ENCODE measurements around the gene ABCC11.

Gene ABCC11

DNA sequence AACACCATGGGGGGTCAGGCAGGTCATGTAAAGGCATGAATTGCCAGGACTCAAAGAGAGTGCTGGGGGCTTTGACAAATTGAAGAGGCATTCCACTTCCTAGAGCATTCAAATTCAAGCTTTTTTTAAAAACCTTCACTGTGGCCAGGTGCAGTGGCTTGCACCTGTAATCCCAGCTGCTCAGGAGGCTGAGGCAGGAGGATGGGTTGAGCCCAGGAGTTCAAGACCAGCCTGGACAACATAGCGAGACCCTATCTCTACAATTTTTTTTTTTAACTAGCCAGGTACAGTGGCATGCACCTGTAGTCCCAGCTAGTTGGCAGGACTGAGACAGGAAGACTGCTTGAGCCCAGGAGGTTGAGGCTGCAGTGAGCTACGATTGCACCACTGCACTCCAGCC is 108.8 kb downstream of the ABCC11 start:
- no peaks in the 10 kb centered on the region for H3K27me3 ChIP-seq
- TF ChIP-seq, protein P1, sequence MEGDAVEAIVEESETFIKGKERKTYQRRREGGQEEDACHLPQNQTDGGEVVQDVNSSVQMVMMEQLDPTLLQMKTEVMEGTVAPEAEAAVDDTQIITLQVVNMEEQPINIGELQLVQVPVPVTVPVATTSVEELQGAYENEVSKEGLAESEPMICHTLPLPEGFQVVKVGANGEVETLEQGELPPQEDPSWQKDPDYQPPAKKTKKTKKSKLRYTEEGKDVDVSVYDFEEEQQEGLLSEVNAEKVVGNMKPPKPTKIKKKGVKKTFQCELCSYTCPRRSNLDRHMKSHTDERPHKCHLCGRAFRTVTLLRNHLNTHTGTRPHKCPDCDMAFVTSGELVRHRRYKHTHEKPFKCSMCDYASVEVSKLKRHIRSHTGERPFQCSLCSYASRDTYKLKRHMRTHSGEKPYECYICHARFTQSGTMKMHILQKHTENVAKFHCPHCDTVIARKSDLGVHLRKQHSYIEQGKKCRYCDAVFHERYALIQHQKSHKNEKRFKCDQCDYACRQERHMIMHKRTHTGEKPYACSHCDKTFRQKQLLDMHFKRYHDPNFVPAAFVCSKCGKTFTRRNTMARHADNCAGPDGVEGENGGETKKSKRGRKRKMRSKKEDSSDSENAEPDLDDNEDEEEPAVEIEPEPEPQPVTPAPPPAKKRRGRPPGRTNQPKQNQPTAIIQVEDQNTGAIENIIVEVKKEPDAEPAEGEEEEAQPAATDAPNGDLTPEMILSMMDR (IDR thresholded peaks at IDR 0.05; ENCODE audit: low read depth, low read length), result no peak
- no peaks in the 10 kb centered on the region for H3K9me3 ChIP-seq
- no peaks in the 10 kb centered on the region for H3K36me3 ChIP-seq
- no peaks in the 10 kb centered on the region for H3K4me1 ChIP-seq
- DNase-seq, result no peak
- no peak overlapping the region for H3K4me3 ChIP-seq (ENCODE audit: low read depth, low read length)

DNA sequence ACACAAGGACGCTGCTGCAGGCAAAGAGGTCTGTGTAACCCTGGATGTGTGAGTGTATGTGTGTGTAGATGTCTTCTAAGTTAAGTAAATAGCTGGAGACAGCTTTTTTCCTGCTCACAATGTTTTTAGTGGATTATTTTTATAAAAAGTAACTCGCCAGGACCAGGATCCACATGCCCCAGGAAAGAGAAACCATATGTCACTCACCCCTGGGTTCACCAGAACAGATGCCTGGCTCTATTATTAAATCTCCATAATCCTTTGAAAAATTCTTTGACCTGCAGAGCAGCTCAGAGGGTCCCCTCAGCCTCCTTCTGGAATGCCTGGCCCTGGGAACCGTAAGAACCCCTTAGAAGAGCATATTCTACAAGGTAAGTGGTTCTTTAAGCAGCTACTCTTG is 109.5 kb downstream of the ABCC11 start:
- no peak for DNase-seq
- no peaks in the 10 kb centered on the region for H3K4me1 ChIP-seq
- H3K36me3 ChIP-seq, result no peaks in the 10 kb centered on the region
- TF ChIP-seq, protein P1 (IDR thresholded peaks at IDR 0.05; ENCODE audit: low read depth, low read length), result no peak
- H3K4me3 ChIP-seq (ENCODE audit: low read depth, low read length), result no peak overlapping the region
- H3K27me3 ChIP-seq, result no peaks in the 10 kb centered on the region
- no peaks in the 10 kb centered on the region for H3K9me3 ChIP-seq

DNA sequence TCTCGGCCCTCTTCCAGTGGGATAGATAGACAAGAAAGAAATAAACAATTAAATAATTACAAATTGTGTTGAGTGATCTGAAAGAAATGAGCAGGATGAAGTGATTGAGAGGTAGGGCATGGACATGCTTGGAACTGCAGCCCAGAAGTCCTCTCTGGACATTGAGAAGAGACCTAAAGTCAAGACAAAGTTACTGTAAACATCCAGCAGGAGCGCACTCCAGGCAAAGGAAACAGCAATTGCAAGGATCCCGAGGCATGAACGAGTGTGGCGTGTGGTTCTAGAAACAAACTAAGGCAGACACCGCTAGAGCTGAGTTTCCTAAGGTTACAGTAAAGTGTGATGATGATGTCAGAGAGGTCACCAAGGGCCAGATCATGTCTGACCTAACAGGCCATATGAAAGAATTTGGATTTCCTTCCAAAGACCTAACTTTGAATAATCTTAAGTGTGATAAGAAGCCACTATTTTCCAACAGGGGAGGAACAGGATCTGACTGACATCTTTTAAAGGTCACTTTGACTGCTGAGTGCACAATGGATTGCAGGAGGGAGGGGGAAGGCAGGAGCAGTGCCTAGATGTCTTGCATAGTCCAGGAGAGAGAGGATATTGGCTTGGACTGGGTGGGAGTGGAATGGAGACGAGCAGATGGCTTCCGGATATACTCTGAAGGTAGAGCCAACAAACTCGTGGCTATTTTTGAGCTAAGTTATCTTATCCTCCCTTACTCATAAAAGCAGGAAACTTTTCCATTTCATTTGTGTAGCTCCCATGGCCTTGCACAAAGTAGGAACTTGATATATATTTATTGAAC is 110.6 kb downstream of the ABCC11 start:
- no peaks in the 10 kb centered on the region for H3K4me1 ChIP-seq
- H3K36me3 ChIP-seq, result no peaks in the 10 kb centered on the region
- DNase-seq, result no peak
- H3K4me3 ChIP-seq (ENCODE audit: low read depth, low read length), result no peak overlapping the region
- H3K9me3 ChIP-seq, result no peaks in the 10 kb centered on the region
- TF ChIP-seq, protein P1 (IDR thresholded peaks at IDR 0.05; ENCODE audit: low read depth, low read length), result no peak
- H3K27me3 ChIP-seq, result no peaks in the 10 kb centered on the region

DNA sequence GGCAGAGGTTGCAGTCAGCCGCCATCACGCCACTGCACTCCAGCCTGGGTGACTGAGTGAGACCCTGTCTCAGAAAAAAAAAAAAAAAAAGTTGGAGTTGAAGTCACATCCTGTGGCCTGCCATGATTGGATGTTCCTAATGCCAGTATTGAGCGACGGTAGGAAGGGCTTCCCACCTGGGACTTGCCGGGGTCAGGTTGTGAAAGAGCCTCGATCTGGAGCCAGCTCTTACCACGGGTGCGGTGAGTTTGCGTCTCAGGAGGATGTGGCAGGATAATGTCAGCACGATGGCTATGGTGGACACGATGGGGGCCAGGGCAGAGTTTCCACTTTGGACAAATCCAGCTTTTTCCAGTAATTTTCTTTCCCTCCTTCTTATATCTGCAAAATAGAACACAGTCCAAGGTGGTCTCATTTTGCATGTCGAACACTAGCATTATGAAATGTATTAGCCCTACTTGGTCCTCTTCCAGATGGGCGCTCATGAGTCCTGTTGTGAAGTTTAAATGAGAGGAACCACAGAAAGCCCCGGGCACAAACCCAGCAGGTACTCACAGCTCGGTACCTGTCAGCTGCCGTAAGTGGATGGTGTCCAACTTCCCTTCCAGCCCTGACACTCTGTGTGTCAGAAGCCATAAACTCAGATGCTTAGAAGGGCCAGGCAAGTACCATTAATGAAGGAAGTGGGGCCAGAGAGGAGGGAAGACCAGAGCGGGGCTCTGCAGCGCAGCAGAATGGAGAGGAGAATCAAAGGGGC is 113.7 kb downstream of the ABCC11 start:
- no peak for DNase-seq

DNA sequence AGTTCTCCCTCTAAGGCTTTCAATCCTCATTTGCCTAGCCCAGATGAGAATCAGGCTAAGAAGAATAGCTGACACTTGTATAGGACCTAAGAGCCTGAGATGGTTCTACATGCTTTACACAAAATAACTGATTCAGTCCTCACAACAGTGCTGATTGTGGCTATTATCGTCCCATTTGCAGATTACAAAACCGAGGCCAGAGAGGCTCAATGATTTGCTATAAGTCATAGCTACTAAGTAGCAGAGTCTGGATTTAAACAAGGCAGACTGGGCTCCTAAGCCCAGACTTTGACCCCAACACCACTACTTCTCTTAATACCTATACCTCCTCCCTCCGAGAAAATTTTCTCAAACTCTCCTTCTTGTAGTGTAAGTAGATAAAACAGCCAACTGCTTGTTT is 114.6 kb downstream of the ABCC11 start:
- Histone ChIP-seq H3K4me1 (no peaks in the 10 kb centered on the region), H3K36me3 (no peaks in the 10 kb centered on the region), H3K9me3 (no peaks in the 10 kb centered on the region), H3K27me3 (no peaks in the 10 kb centered on the region), H3K4me3 (ENCODE audit: low read depth, low read length) (no peak overlapping the region)
- TF ChIP-seq, protein P1 (IDR thresholded peaks at IDR 0.05; ENCODE audit: low read depth, low read length), result no peak
- DNase-seq, result no peak

More for the DNA sequence above, 113.7 kb downstream of the ABCC11 start:
- Histone ChIP-seq H3K27me3 (no peaks in the 10 kb centered on the region), H3K36me3 (no peaks in the 10 kb centered on the region), H3K4me3 (ENCODE audit: low read depth, low read length) (no peak overlapping the region), H3K4me1 (no peaks in the 10 kb centered on the region), H3K9me3 (no peaks in the 10 kb centered on the region)
- TF ChIP-seq, protein P1 (IDR thresholded peaks at IDR 0.05; ENCODE audit: low read depth, low read length), result no peak

All from BE2C (cell line).